Renal cortical epithelial cell (primary cell): ENCODE measurements around the gene C5orf24. TPM values are rescaled to one million over a fixed set of nuclear protein-coding genes. Genes with fewer than 3 reads are reported as not detected.
"Not testable (repeated sequence)": the region's sequence is repeated elsewhere in the genome, so short reads cannot be mapped to it uniquely, and the experiment has no call there.

ENCODE experiments used
- DNase-seq: peaks from one replicate; pipeline ENCODE4 v3.0.0-alpha.2; 2011; ENCODE audit warnings: low read depth
- total RNA-seq: library from RNA; depleted of rRNA; stranded (reverse); fragments of >200 nt; gene quantifications from 2 replicates; pipeline ENCODE4 v1.2.3, GENCODE V29; 2014

C5orf24 gene
- 58.9 and 124 TPM in 2 replicates for total RNA-seq

- peak; percentile 89 for DNase-seq
Observed at GRCh38 chr5:134845852-134846640, at the start of gene C5orf24. Gene C5orf24, plus strand, starts transcription at chr5:134845968. Its CDS starts 8,933 bp downstream, at chr5:134854901.

GRCh38 chr5:134798468-134798867 lies 47.3 kb upstream of the C5orf24 start:
- no peak for DNase-seq

GRCh38 chr5:134803821-134804220 lies 41.9 kb upstream of the C5orf24 start:
- DNase-seq: no peak

- no peak for DNase-seq
Observed at GRCh38 chr5:134813407-134813806, 32.4 kb upstream of the C5orf24 start.

GRCh38 chr5:134813827-134814226 lies 31.9 kb upstream of the C5orf24 start:
- DNase-seq: no peak

GRCh38 chr5:134817006-134817405 lies 28.8 kb upstream of the C5orf24 start:
- DNase-seq: peak; percentile 26

GRCh38 chr5:134818776-134819175 lies 27.0 kb upstream of the C5orf24 start:
- DNase-seq: no peak

GRCh38 chr5:134819407-134819963 lies 26.3 kb upstream of the C5orf24 start:
- DNase-seq: no peak

- no peak for DNase-seq
Observed at GRCh38 chr5:134821841-134822240, 23.9 kb upstream of the C5orf24 start.

GRCh38 chr5:134824681-134825080 lies 21.1 kb upstream of the C5orf24 start:
- DNase-seq: no peak

- no peak for DNase-seq
Observed at GRCh38 chr5:134825212-134825611, 20.6 kb upstream of the C5orf24 start.

- DNase-seq: no peak
Observed at GRCh38 chr5:134833340-134834032, 12.3 kb upstream of the C5orf24 start.

GRCh38 chr5:134835623-134836022 lies 10.1 kb upstream of the C5orf24 start:
- DNase-seq: no peak

GRCh38 chr5:134837530-134838181 lies 8.1 kb upstream of the C5orf24 start:
- DNase-seq: peak; percentile 40

GRCh38 chr5:134838361-134838760 lies 7.4 kb upstream of the C5orf24 start:
- not testable (repeated sequence) for DNase-seq

- DNase-seq: peak; percentile 75
Observed at GRCh38 chr5:134840811-134841210, 5.0 kb upstream of the C5orf24 start.

- no peak for DNase-seq
Observed at GRCh38 chr5:134844252-134844651, 1.5 kb upstream of the C5orf24 start.

- DNase-seq: no peak
Observed at GRCh38 chr5:134845335-134845851, 375 bp upstream of the C5orf24 start.

GRCh38 chr5:134846641-134846960 lies 833 bp downstream of the C5orf24 start:
- DNase-seq: peak; percentile 21

GRCh38 chr5:134849434-134849933 lies 3.7 kb downstream of the C5orf24 start:
- peak; percentile 18 for DNase-seq

- peak; percentile 45 for DNase-seq
Observed at GRCh38 chr5:134851307-134851923, 5.6 kb downstream of the C5orf24 start.

- not testable (repeated sequence) for DNase-seq
Observed at GRCh38 chr5:134856465-134856864, 10.7 kb downstream of the C5orf24 start.
